Omental fat pad (tissue), 4 donors: ENCODE measurements around the gene CAPN2. TPM values are rescaled to one million over a fixed set of nuclear protein-coding genes. Genes with fewer than 3 reads are reported as not detected.
A peak's percentile ranks its signal among the peaks of the same experiment; 100 is the strongest.

ENCODE experiments used
- ATAC-seq: fragments of 150-250 bp; one replicate; pipeline ENCODE4 v1.9.1; 2016; ENCODE audit warnings: mild to moderate bottlenecking, moderate library complexity; ENCODE audit not compliant: low FRiP score
- DNase-seq: peaks from one replicate; pipeline ENCODE4 v3.0.0-alpha.2; 2019; ENCODE audit warnings: low spot score
- total RNA-seq, 4 donors: library from RNA; depleted of rRNA; stranded (reverse); fragments of >200 nt; gene quantifications; one replicate each; pipeline ENCODE4 v1.1.0, GENCODE V29; 2016
- TF ChIP-seq, protein P1 (sequence below), 3 donors: fragments of 450-650 bp; IDR thresholded peaks; one replicate each; pipeline ENCODE4 v1.5.1; 2016 to 2017; ENCODE audit warnings: antibody characterized with exemption in 3 of 3, mild to moderate bottlenecking in 3 of 3, moderate library complexity in 2 of 3

CAPN2 gene
- total RNA-seq, 4 donors from 2014 or later, result 171 to 314 (median 229) TPM

DNA sequence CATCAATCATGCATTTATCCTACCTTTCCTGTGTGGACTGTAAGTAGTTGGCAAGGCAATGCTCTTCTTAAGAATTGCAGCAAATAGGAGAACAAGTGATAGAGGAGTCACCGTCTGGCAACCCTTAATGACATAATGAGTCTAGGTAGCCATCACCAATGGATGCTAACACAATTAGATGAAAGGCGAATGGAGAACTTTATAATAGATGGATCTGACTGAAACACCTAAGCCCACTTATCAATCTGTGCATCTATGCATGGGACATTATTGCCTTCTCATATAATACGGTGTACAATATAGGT is 27.9 kb upstream of the CAPN2 start:
- ATAC-seq, result no peak
- TF ChIP-seq, protein P1, sequence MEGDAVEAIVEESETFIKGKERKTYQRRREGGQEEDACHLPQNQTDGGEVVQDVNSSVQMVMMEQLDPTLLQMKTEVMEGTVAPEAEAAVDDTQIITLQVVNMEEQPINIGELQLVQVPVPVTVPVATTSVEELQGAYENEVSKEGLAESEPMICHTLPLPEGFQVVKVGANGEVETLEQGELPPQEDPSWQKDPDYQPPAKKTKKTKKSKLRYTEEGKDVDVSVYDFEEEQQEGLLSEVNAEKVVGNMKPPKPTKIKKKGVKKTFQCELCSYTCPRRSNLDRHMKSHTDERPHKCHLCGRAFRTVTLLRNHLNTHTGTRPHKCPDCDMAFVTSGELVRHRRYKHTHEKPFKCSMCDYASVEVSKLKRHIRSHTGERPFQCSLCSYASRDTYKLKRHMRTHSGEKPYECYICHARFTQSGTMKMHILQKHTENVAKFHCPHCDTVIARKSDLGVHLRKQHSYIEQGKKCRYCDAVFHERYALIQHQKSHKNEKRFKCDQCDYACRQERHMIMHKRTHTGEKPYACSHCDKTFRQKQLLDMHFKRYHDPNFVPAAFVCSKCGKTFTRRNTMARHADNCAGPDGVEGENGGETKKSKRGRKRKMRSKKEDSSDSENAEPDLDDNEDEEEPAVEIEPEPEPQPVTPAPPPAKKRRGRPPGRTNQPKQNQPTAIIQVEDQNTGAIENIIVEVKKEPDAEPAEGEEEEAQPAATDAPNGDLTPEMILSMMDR (IDR thresholded peaks at IDR 0.05), result no peak
- DNase-seq, result no peak

DNA sequence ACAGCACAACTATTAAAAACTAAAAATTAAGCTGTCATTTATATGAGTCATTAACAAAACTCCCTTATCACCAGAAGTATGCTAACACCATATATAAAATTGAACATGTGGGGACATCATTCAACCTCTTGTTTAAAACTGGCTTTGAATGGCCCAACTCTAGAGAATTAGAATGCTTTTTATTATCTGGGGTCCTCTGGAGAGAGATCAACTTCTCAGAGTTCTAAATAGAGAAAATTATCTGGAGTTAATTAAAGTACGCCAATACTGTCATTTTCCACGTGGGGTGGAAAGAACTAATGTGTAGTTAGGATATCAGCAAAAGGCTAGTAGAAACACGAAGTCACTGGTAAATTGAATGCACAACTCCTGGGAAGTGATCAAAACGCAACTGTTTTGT is 21.2 kb upstream of the CAPN2 start:
- TF ChIP-seq, protein P1 (IDR thresholded peaks at IDR 0.05), result no peak
- no peak for ATAC-seq
- no peak for DNase-seq

DNA sequence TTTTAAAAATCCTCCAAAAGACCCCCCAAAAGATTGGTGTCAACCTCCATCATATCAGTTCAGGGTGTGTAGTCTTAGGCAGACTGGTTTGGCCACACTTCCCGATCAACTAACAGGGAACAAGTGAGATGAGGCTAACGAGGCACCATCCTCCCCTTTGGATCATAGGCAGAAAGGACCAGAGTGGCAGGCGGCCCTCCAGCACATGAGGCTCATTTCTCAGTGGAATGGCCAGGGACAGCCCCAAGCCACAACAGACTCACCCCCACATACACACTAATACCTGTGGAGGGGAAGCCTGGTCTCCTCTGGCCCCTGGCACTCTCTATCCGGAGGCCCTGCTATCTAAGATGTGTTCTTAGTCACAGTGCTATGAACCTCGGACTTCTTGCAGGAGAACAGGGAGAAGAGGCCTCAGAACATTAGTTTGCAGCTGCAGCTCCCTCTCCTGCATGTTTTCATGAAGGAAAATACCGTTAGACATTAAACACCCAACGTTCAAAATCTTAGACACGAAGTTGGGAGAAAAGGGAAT is 17.3 kb upstream of the CAPN2 start:
- no peak for DNase-seq
- TF ChIP-seq, protein P1 (IDR thresholded peaks at IDR 0.05), result no peak
- no peak for ATAC-seq

DNA sequence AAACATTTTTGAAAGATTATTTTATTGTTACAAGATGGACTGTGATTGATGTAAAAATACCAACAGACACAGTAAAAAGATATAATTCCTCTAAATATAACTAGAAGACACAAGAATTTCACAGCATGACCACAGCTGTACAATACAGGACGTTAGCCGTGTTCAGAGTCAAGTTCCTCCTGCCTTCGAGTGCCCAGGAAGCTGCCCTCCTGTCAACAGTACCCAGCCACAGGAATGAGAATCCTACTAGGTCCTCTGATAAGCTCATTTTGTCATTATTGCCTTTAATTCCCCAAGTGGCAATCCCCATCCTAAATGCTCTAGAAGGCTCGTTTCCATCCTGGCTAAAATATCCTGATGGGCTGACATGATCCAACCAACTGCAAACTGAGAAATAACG is 16.4 kb upstream of the CAPN2 start:
- DNase-seq (no peak), ATAC-seq (no peak)
- TF ChIP-seq, protein P1 (IDR thresholded peaks at IDR 0.05), result no peak

DNA sequence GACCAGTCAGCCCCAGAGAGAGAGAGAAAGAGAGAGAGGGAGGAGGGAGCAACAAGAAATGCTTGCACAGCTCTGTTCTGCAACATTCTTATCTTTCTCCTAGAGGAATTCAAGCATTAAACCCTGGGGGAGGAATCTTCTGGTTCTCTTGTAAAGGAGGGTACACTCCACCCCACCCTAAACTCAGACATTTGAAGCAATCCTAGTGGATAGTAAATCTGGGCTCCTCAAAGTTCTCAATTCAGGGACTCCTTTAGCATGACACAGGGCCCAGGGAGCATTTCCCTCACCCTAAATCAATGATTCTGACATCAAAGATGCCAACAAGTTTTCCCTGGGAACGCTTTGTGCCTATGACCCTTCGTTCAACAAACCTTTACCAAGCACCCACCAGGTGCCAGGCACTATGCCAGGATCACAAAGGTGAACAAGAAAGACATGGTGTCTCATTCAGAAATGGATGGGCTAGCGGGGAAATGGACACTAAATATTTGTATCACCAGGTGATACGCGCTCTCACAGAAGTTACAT is 11.9 kb upstream of the CAPN2 start:
- ATAC-seq (peak; percentile 16), DNase-seq (no peak)
- TF ChIP-seq, protein P1 (IDR thresholded peaks at IDR 0.05), result no peak

DNA sequence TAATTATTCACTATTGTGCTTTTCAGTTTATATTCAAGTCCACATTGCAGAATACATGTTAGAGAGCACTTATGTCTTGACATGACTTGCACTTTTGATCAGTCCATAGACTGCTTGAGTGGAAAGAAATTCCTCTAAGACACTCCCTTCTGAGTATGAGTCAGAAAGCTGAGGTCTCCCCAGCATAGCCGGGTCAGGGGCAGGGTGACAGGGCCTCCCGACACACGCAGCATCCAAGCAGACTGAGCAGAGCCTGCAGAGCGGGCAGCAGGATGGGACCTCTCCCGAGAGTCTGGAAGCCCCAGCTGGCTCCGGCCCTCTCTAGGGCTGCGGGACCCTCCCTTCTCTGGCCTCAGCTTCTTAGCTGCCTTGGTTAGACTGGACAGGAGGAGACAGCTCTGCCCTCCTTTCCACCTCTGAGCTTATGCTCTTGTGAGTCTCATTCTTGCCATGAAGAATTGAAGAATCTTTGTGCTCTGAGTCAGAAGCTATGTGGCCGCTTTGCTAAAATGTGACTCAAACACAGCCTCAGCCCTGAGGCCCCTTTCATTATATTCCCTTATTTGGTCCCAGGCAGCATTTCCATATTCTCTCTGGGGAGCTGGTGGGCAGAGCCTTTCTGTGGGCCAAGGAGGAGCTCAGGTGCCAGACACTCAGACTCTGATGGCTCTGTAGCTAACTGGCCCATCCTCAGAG is 11.2 kb upstream of the CAPN2 start:
- TF ChIP-seq, protein P1 (IDR thresholded peaks at IDR 0.05), result no peak
- peak; percentile 77 for ATAC-seq
- DNase-seq, result no peak
